Measurements from ENCODE around the gene TPCN1.

Gene TPCN1

DNA sequence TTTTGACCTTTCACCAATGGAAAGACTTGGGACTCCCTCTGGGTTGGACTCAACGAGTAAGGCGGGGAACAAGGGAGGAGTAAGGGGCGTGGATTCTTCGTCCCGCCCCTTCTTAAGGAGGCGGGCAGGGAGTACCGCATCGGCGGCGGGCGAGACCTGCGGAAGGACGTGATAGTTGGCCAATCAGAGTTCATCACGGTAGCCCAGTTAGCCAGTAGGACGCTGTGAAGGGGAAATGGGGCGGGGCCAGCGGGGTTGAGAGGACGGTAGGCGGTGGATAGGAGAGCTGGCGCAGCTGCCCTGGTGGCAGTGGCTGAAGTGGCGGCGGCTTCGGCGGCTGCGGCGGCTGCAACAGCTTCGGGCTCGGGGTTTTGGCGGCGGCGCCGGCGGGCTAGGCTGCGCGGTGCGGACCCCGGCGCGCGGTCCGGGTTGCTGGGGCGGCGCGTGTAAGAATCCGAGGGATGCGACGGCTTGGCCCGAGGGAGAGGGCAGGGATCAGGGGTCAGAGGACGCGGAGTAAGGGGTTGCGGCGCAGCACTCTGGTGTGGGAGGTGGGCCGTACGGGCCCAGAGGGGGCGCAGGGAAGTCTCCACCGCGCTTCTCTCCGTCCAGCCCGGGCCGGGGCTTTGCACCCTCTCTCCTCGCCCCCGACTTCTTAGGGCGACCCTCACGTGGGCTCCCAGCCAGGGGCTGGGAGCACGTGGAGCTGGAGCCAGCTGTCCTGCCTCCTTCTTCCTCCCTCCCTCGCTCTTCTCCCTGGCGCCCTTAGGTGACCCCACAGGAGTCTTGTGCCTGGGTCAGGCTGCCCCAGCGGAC is at the start of gene TPCN1:
TPCN1 (plus strand) TSS at position 284 of the 816 bp plus-strand sequence. CDS start 5,389 bp downstream, outside the sequence.
- no peak for TF ChIP-seq ZFX (IDR thresholded peaks at IDR 0.05; ENCODE audit: borderline replicate concordance)
- TF ChIP-seq CTCF (IDR thresholded peaks at IDR 0.05) = 0 out of 2 replicates have a peak, but pooled peaks have one; percentile 15
- peak within 1 kb of the TSS; percentile 88 for H3K27ac ChIP-seq

DNA sequence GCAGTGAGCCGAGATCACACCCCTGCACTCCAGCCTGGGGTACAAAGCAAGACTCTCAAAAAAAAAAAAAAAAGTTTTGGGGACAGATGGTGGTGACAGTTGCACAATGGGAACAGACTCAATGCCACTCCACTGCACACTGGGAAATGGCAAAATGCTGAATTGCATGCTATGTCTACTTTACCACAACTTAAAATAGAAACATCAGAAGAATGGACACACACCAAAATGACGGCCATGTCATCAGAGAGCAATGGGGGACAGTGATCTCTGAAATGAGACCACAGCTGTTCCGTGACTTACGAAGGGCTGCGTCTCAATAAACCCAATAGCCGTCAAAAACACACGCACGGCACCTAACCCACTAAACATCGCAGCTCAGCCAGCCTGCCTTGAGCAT is 49.7 kb upstream of the TPCN1 start:
- TF ChIP-seq CTCF (IDR thresholded peaks at IDR 0.05) (no peak), ZFX (IDR thresholded peaks at IDR 0.05; ENCODE audit: borderline replicate concordance) (no peak)
- no peak overlapping the region for H3K27ac ChIP-seq

- TF ChIP-seq ZFX (IDR thresholded peaks at IDR 0.05; ENCODE audit: borderline replicate concordance) = no peak
- TF ChIP-seq CTCF (IDR thresholded peaks at IDR 0.05) = no peak
- no peak overlapping the region for H3K27ac ChIP-seq
Measured at GRCh38 chr12:113172185-113172584, 49.1 kb upstream of the TPCN1 start.

- no peak overlapping the region for H3K27ac ChIP-seq
- TF ChIP-seq CTCF (IDR thresholded peaks at IDR 0.05) (no peak), ZFX (IDR thresholded peaks at IDR 0.05; ENCODE audit: borderline replicate concordance) (no peak)
Measured at GRCh38 chr12:113173081-113173698, 48.1 kb upstream of the TPCN1 start.

DNA sequence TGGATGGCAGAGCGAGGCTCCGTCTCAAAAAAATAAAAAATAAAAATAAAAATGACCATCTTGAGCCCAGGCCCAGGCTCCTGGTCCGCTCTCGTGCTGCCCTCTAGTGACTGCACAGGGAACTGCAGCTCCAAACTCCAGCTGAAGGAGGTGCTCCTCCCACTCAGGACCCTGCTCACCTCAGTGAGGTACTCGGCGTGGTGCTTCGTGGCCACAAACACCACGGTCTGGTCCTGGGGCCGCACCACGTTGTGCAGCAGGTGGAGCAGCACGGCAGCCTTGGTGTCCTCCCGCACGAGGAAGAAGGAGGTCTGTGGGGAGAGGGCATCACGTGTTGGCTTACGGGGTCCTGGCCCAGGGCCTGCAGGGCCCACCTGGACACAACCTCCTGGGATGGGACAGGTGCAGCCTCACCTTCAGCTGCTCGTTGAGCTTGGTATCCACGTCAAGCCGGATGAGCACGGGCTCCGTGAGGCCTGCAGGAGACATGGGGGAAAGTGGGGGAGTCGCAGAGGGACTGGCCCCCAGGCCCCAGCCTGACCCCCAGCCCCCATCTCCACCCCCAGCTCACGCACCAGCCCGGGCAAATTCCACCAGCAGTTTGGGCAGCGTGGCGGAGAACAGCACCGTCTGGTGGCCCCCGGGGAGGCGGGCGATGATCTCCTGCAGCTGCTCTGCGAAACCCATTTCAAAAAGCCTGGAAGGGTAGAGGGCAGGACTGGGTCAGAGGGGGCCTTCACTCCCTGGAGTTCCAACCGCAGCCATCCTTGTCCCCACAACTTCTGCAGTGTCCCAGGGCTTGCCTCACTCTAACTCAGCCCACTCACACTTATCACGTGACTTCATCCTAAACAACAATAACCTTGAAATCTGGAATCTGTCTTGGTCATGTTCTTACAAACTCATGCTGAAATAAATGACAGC is 46.5 kb upstream of the TPCN1 start:
- no peak for TF ChIP-seq ZFX (IDR thresholded peaks at IDR 0.05; ENCODE audit: borderline replicate concordance)
- TF ChIP-seq CTCF (IDR thresholded peaks at IDR 0.05) = peak; percentile 100
- H3K27ac ChIP-seq = peak overlapping the region; percentile 36; the same call in 1 of the 2 replicates

GRCh38 chr12:113179023-113179422 is 42.2 kb upstream of the TPCN1 start:
- no peak overlapping the region for H3K27ac ChIP-seq
- TF ChIP-seq ZFX (IDR thresholded peaks at IDR 0.05; ENCODE audit: borderline replicate concordance) (no peak), CTCF (IDR thresholded peaks at IDR 0.05) (no peak)

Data from 22Rv1 (cell line).